ENCODE results near the gene SMIM44.

The SMIM44 gene

GRCh38 chr19:3434630-3435553, 48.3 kb downstream of the SMIM44 start:
- DNase-seq (ENCODE audit: low spot score) = peak; percentile 98

GRCh38 chr19:3433805-3434540, 49.3 kb downstream of the SMIM44 start:
- no peak for DNase-seq (ENCODE audit: low spot score)

GRCh38 chr19:3433313-3433712, 49.9 kb downstream of the SMIM44 start:
- DNase-seq (ENCODE audit: low spot score) = no peak
